ENCODE results near the gene ERAL1.
"Not testable (repeated sequence)": the region's sequence is repeated elsewhere in the genome, so short reads cannot be mapped to it uniquely, and the experiment has no call there.

The ERAL1 gene

GRCh38 chr17:28853295-28853694 lies 1.5 kb upstream of the ERAL1 start:
- DNase-seq = no peak

- DNase-seq = no peak
These were observed 492 bp downstream of the ERAL1 start for GRCh38 chr17:28855336-28855679.

GRCh38 chr17:28856028-28856574 lies 1.3 kb downstream of the ERAL1 start:
- no peak for DNase-seq

- no peak for DNase-seq
These were observed 3.3 kb downstream of the ERAL1 start for GRCh38 chr17:28857905-28858800.

- DNase-seq = no peak
These were observed 4.1 kb downstream of the ERAL1 start for GRCh38 chr17:28858801-28859355.

- DNase-seq = no peak
These were observed 5.6 kb downstream of the ERAL1 start for GRCh38 chr17:28860363-28860808.

- no peak for DNase-seq
These were observed 6.8 kb downstream of the ERAL1 start for GRCh38 chr17:28861393-28862203.

- no peak for DNase-seq
These were observed 7.7 kb downstream of the ERAL1 start for GRCh38 chr17:28862561-28862960.

- DNase-seq = no peak
These were observed 9.1 kb downstream of the ERAL1 start for GRCh38 chr17:28863953-28864352.

GRCh38 chr17:28864991-28865849 lies 10.4 kb downstream of the ERAL1 start:
- no peak for DNase-seq

GRCh38 chr17:28865946-28866752 lies 11.3 kb downstream of the ERAL1 start:
- peak; percentile 18 to 38 for DNase-seq

GRCh38 chr17:28867276-28867675 lies 12.5 kb downstream of the ERAL1 start:
- DNase-seq = no peak

- no peak for DNase-seq
These were observed 16.3 kb downstream of the ERAL1 start for GRCh38 chr17:28871056-28871579.

GRCh38 chr17:28873839-28874238 lies 19.0 kb downstream of the ERAL1 start:
- DNase-seq = no peak

- DNase-seq = no peak
These were observed 19.9 kb downstream of the ERAL1 start for GRCh38 chr17:28874750-28875149.

- no peak for DNase-seq
These were observed 21.2 kb downstream of the ERAL1 start for GRCh38 chr17:28875848-28876550.

GRCh38 chr17:28877150-28877711 lies 22.4 kb downstream of the ERAL1 start:
- DNase-seq = not testable (repeated sequence)

- no peak for DNase-seq
These were observed 23.5 kb downstream of the ERAL1 start for GRCh38 chr17:28878158-28878910.

GRCh38 chr17:28878981-28879380 lies 24.2 kb downstream of the ERAL1 start:
- no peak for DNase-seq

Data from inflammatory macrophage treated with lipopolysaccharide for 1 hour (primary cell).